Endothelial cell of umbilical vein (primary cell): ENCODE results near the gene DDI1. TPM values are rescaled to one million over a fixed set of nuclear protein-coding genes. Genes with fewer than 3 reads are reported as not detected.

ENCODE experiments used
- BruUV-seq: library from RNA; stranded (reverse); fragments of 400-500 nt; replicated peaks from 2 replicates; lab custom pipeline; 2021; lab: Mats Ljungman, UMichigan
- CTCF ChIA-PET: fragments of 300-600, 350-600 bp; sonication (Branson Sonifier 250); formaldehyde crosslinking; loops from one replicate; lab custom pipeline; 2021; ENCODE audit warnings: antibody characterized with exemption, inconsistent platforms; lab: Charles Lee
- POLR2A ChIA-PET: fragments of 300-600, 350-600 bp; sonication (Branson Sonifier 250); formaldehyde crosslinking; loops from one replicate; lab custom pipeline; 2021; ENCODE audit warnings: antibody characterized with exemption, inconsistent platforms; lab: Charles Lee
- DNase-seq: peaks from one replicate; pipeline ENCODE4 v3.0.0-alpha.2; 2011; ENCODE audit warnings: low read depth, low spot score
- FAIRE-seq: peaks from 2 replicates; lab custom pipeline; 2011; peaks lifted over from hg19 to GRCh38; lab: Jason Lieb, UNC
- H2AFZ ChIP-seq: 2 replicates; pipeline ENCODE4 v1.6.0; 2012; ENCODE audit warnings: low read depth, low read length, control low read depth, inconsistent platforms
- H3K27ac ChIP-seq: 2 replicates; pipeline ENCODE4 v1.5.1; 2011; ENCODE audit warnings: low read depth, mild to moderate bottlenecking, control low read depth, low read length, moderate library complexity; ENCODE audit not compliant: insufficient read depth
- H3K27me3 ChIP-seq, 2 experiments: 2 replicates each; pipeline versions ENCODE4 v1.6.0 to v1.6.1; 2011; ENCODE audit warnings: low read length in 2 of 2, mixed read lengths in 1 of 2; ENCODE audit not compliant: control insufficient read depth in 2 of 2, insufficient read depth in 2 of 2
- H3K36me3 ChIP-seq, 2 experiments: 2 replicates in 1 of 2; 3 replicates in 1 of 2; pipeline ENCODE4 v1.5.1; 2011; ENCODE audit warnings: low read length in 2 of 2, mild to moderate bottlenecking in 1 of 2, moderate library complexity in 1 of 2; ENCODE audit not compliant: control insufficient read depth in 2 of 2, insufficient read depth in 2 of 2; ENCODE audit errors: extremely low read depth in 1 of 2
- H3K4me1 ChIP-seq: 3 replicates; pipeline ENCODE4 v1.5.1; 2011; ENCODE audit warnings: mild to moderate bottlenecking, low read length; ENCODE audit not compliant: control insufficient read depth, insufficient read depth; ENCODE audit errors: extremely low read depth
- H3K4me2 ChIP-seq: 2 replicates; pipeline ENCODE4 v1.6.1; 2011; ENCODE audit warnings: low read length, control low read depth, mixed read lengths; ENCODE audit not compliant: insufficient read depth
- H3K4me3 ChIP-seq, 3 experiments: fragments of 200-600 bp in 1 of 3; sonication (generic), shearing (Covaris generic) in 1 of 3; replicated peaks in 1 of 3; 2 replicates each; pipeline ENCODE4 v1.5.1; 2011 to 2016; ENCODE audit warnings: control low read depth in 3 of 3, low read length in 3 of 3, mild to moderate bottlenecking in 2 of 3, inconsistent platforms in 1 of 3, low read depth in 1 of 3, moderate library complexity in 1 of 3; ENCODE audit not compliant: insufficient read depth in 1 of 3
- H3K79me2 ChIP-seq: 2 replicates; pipeline ENCODE4 v1.6.0; 2012; ENCODE audit warnings: low read length, inconsistent platforms; ENCODE audit not compliant: control insufficient read depth, insufficient read depth
- H3K9ac ChIP-seq: replicated peaks from 2 replicates; pipeline ENCODE3; 2011; ENCODE audit warnings: low read length, control low read depth; ENCODE audit not compliant: insufficient read depth; ENCODE audit errors: extremely low read depth
- H3K9me1 ChIP-seq: replicated peaks from 3 replicates; pipeline ENCODE4 v1.6.0; 2011; ENCODE audit warnings: mild to moderate bottlenecking, low read length; ENCODE audit not compliant: control insufficient read depth, insufficient read depth; ENCODE audit errors: extremely low read depth
- H3K9me3 ChIP-seq: replicated peaks from 2 replicates; pipeline ENCODE4 v1.5.1; 2012; ENCODE audit warnings: low read length, inconsistent platforms; ENCODE audit not compliant: control insufficient read depth, insufficient read depth
- H4K20me1 ChIP-seq: replicated peaks from 2 replicates; pipeline ENCODE3; 2011; ENCODE audit warnings: mild to moderate bottlenecking, low read length; ENCODE audit not compliant: control insufficient read depth, insufficient read depth; ENCODE audit errors: extremely low read depth
- EZH2 ChIP-seq: IDR thresholded peaks from 2 replicates; pipeline ENCODE4 v1.6.1; 2012; ENCODE audit warnings: borderline replicate concordance, low read depth, mild to moderate bottlenecking, moderate library complexity, low read length, inconsistent platforms; ENCODE audit not compliant: severe bottlenecking
- FOS ChIP-seq: IDR thresholded peaks from 2 replicates; pipeline ENCODE4 v1.6.1; 2011; ENCODE audit warnings: mild to moderate bottlenecking, low read length, moderate library complexity, borderline replicate concordance; ENCODE audit not compliant: insufficient read depth
- GATA2 ChIP-seq: IDR thresholded peaks from 2 replicates; pipeline ENCODE4 v1.7.0; 2011; ENCODE audit warnings: low read depth, mild to moderate bottlenecking, moderate library complexity, mixed read lengths, low read length; ENCODE audit not compliant: insufficient read length, insufficient read depth
- JUN ChIP-seq: IDR thresholded peaks from 2 replicates; pipeline ENCODE4 v1.6.1; 2011; ENCODE audit warnings: borderline replicate concordance, low read depth; ENCODE audit not compliant: insufficient read length, insufficient read depth
- MYC ChIP-seq: IDR thresholded peaks from one replicate; pipeline ENCODE4 v1.6.1; 2011; ENCODE audit warnings: mild to moderate bottlenecking, low read depth, low read length
- POLR2A ChIP-seq: IDR thresholded peaks from 2 replicates; pipeline ENCODE4 v1.6.1; 2012; ENCODE audit warnings: low read depth, mild to moderate bottlenecking, control low read depth, low read length
- POLR2AphosphoS5 ChIP-seq: IDR thresholded peaks from 2 replicates; pipeline ENCODE4 v1.6.1; 2012; ENCODE audit warnings: low read depth, mild to moderate bottlenecking, control low read depth, low read length, moderate library complexity; ENCODE audit not compliant: insufficient read depth
- dilution Hi-C: fragments of 300-500 bp; cut with MboI; formaldehyde crosslinking; loops from one replicate; pipeline ENCODE4 v1.15.0; 2019; ENCODE audit warnings: low sequenced_read_pairs; ENCODE audit not compliant: extremely low pct_ligation_motif_present
- intact Hi-C: fragments of 100-400 bp; cut with micrococcal nuclease; formaldehyde crosslinking; loops from one replicate; pipeline ENCODE4 v1.10.0; 2022
- polyA plus RNA-seq, 4 experiments: library from polyadenylated mRNA; depleted of rRNA in 3 of 4; stranded (reverse) in 3 of 4; unstranded in 1 of 4; fragments of >200 nt; gene quantifications; 2 replicates each; pipeline versions ENCODE4 v1.2.1 to v1.2.3, GENCODE V29; 2011 to 2012; ENCODE audit warnings: missing spikeins in 1 of 4
- total RNA-seq: library from RNA; stranded (reverse); gene quantifications from 2 replicates; pipeline ENCODE4 v1.2.3, GENCODE V29; 2021
- TF ChIP-seq, protein P1 (sequence below), 2 donors: IDR thresholded peaks; 1 replicate in 1 of 2; 2 replicates in 1 of 2; pipeline ENCODE4 v1.5.1; 2011; ENCODE audit warnings: low read length in 2 of 2, mild to moderate bottlenecking in 2 of 2, moderate library complexity in 2 of 2, control low read depth in 1 of 2, inconsistent platforms in 1 of 2, low read depth in 1 of 2; ENCODE audit not compliant: insufficient read depth in 1 of 2; ENCODE audit errors: extremely low read depth in 1 of 2
- TF ChIP-seq, protein P2 (sequence below): IDR thresholded peaks from 2 replicates; pipeline ENCODE4 v1.6.1; 2011; ENCODE audit not compliant: insufficient read depth, insufficient read length

The DDI1 gene
- total and polyA plus RNA-seq, 2 donors (not counting 3 experiments of a cell fraction or from before 2014, with no cell fraction given), result not detected

DNA sequence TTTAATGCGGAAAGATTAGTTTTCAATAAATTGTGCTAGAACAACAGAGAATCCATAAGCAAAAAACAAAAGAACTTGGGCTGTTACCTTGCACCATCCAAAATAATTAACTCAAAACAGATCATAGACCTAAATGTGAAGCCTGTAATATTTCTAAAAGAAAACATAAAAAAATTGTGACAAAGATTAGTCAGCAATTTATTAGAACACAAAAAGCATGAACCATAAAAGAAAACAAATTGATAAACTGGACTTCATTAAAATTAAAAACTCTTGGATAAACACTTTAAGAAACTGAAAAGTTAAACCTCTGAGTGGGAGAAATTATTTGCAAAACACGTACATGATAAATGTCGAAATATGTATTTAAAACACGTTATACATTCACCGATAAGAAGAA, 21.5 kb downstream of the DDI1 start:
- no peaks in the 10 kb centered on the region for H3K36me3 ChIP-seq
- H3K27ac ChIP-seq, result no peak overlapping the region
- H3K4me1 ChIP-seq, result no peaks in the 10 kb centered on the region
- intact Hi-C loops, result no loop called here
- BruUV-seq, result no TSS peak
- no peak overlapping the region for H2AFZ ChIP-seq
- ChIA-PET CTCF (no interaction called here), POLR2A (no interaction called here)
- no peak for FAIRE-seq
- DNase-seq, result no peak
- H3K9me1 ChIP-seq, result no peaks in the 10 kb centered on the region
- no peak overlapping the region for H3K4me2 ChIP-seq
- H4K20me1 ChIP-seq, result no peaks in the 10 kb centered on the region
- no peak overlapping the region for H3K4me3 ChIP-seq
- dilution Hi-C loops, result no loop called here
- H3K9ac ChIP-seq, result no peak overlapping the region
- TF ChIP-seq GATA2 (no peak), JUN (no peak), EZH2 (no peak)
- H3K9me3 ChIP-seq, result no peaks in the 10 kb centered on the region
- H3K27me3 ChIP-seq, result no peaks in the 10 kb centered on the region
- no peaks in the 10 kb centered on the region for H3K79me2 ChIP-seq

DNA sequence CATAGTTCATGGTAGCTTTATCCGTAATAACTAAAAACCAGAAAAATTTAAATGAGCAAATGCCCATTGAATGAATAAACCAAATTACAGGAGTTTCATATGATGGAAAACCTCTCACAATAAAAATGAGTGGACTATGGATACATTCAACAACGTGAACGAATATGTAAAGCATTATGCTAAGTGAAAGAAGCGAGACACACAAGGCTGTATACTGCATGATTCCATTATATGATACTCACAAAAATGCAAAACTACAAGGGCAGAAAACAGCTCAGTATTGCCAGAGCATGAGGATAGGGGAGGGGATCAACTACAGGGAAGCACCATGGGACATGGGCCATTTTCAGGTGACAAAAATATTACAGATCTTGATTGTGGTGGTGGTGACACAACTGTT, 22.2 kb downstream of the DDI1 start:
- no TSS peak for BruUV-seq
- H3K4me1 ChIP-seq, result no peaks in the 10 kb centered on the region
- H4K20me1 ChIP-seq, result no peaks in the 10 kb centered on the region
- H3K9me1 ChIP-seq, result no peaks in the 10 kb centered on the region
- no peaks in the 10 kb centered on the region for H3K36me3 ChIP-seq
- H3K4me2 ChIP-seq, result no peak overlapping the region
- H3K4me3 ChIP-seq, result no peak overlapping the region
- no peaks in the 10 kb centered on the region for H3K9me3 ChIP-seq
- no peak overlapping the region for H3K27ac ChIP-seq
- intact Hi-C loops, result no loop called here
- ChIA-PET POLR2A (no interaction called here), CTCF (no interaction called here)
- FAIRE-seq (no peak), DNase-seq (no peak)
- H3K79me2 ChIP-seq, result no peaks in the 10 kb centered on the region
- no peak overlapping the region for H2AFZ ChIP-seq
- no peaks in the 10 kb centered on the region for H3K27me3 ChIP-seq
- TF ChIP-seq POLR2AphosphoS5 (no peak), JUN (no peak), POLR2A (no peak), EZH2 (no peak), GATA2 (no peak), MYC (no peak), FOS (no peak)
- TF ChIP-seq, protein P1, sequence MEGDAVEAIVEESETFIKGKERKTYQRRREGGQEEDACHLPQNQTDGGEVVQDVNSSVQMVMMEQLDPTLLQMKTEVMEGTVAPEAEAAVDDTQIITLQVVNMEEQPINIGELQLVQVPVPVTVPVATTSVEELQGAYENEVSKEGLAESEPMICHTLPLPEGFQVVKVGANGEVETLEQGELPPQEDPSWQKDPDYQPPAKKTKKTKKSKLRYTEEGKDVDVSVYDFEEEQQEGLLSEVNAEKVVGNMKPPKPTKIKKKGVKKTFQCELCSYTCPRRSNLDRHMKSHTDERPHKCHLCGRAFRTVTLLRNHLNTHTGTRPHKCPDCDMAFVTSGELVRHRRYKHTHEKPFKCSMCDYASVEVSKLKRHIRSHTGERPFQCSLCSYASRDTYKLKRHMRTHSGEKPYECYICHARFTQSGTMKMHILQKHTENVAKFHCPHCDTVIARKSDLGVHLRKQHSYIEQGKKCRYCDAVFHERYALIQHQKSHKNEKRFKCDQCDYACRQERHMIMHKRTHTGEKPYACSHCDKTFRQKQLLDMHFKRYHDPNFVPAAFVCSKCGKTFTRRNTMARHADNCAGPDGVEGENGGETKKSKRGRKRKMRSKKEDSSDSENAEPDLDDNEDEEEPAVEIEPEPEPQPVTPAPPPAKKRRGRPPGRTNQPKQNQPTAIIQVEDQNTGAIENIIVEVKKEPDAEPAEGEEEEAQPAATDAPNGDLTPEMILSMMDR (IDR thresholded peaks at IDR 0.05; ENCODE audit: extremely low read depth in 1 of 2, insufficient read depth in 1 of 2, low read depth in 1 of 2, low read length in 2 of 2), result no peak
- TF ChIP-seq, protein P2, sequence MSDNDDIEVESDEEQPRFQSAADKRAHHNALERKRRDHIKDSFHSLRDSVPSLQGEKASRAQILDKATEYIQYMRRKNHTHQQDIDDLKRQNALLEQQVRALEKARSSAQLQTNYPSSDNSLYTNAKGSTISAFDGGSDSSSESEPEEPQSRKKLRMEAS, result no peak
- no peak overlapping the region for H3K9ac ChIP-seq
- dilution Hi-C loops, result no loop called here
